NCI-H128 (cell line): Measurements from ENCODE around the gene TSC22D1.

Source experiments
- DNase-seq: peaks from one replicate; lab custom pipeline; 2025; ENCODE audit not compliant: unreplicated experiment; lab: John Stamatoyannopoulos, UW

TSC22D1 gene

DNA sequence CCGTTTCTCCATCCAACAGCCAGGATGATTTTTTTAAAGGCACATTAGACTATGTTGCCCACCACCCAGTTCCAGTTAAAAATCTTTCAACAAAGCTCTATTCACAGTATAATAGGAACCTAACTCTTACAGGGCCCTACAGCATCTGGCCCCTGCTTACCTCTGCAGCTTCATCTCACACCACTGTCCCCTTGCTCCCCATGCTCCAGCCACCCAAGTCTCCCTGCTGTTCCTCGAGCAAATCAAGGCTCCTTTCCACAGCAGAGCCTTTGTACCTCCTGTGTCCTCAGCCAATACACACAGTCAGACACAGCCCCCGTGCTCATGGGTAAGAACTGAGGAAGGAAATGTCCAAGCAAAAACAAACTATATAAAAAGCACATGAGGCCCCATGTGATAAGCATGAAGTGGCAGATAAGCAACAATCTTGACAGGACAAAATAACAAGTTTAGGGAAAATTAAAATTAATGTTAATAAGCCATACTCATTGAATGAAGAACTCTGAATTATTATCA lies 67.5 kb downstream of the TSC22D1 start:
- DNase-seq = no peak

DNA sequence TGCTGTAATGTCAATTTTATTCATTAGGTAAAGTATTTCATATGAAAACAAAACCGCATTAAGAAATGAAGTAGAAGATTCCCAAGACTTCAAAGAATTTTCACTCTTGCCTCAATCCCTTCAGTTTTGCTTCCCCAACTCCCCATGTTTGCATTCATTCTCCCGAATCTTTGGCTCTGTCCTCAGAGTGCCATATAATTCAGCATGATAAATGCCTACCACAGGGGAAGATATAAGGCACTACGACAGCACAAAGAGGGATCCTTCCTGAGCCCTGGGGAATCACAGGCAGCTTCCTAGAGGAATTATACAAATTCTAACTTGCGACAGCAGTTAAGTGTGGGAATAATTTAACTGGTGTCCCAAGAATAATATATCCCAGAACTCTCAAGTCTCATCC lies 68.5 kb downstream of the TSC22D1 start:
- DNase-seq = no peak

DNA sequence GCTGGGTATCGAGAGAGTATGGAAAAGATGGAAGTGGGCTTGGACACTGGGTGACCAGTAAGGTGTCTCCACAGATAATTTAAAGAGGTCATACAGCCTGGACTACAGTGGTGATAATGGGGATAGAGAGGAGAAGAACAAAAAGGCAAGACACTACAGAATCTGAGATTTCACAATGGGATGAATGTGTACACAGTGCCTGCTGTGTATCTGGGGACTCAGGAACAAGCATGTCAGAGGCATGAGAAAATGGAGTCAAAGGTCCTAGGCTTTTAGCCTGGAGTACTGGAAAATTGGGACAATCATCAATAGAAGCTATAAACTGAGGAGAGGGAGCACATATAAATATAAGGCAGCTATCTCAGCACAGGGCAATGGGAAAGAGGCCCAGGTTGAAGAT lies 69.4 kb downstream of the TSC22D1 start:
- no peak for DNase-seq

DNA sequence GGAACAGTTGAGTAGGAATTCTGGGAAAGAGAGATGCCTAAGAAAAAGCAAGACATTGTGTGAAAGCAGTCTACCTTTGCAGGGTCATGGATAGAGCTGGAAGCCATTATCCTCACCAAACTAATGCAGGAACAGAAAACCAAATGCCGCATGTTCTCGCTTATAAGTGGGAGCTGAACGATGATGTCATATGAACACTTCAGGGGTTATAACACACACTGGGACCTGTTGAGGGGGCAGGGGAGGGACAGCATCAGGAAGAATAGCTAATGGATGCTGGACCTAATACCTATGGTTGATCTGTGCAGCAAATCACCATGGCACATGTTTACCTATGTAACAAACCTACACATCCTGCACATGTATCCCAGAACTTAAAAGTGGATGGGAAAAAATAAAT lies 69.9 kb downstream of the TSC22D1 start:
- no peak for DNase-seq

DNA sequence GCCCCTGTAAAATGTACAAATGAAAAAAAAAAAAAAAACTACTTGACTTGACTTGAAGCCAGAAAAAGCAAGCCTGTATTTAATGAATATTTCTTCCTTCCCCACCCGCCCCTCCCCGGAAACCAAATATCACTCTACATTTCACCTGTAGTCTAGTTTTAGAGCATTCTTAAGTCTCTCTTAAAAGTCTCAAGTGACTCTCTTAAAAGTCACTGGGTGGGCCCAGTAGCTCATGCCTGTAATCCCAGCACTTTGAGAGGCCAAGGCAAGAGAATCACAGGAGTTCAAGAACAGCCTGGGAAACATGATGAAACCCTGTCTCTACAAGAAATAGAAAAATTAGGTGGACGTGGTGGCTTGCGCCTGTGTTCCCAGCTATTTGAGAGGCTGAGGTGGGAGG lies 72.0 kb downstream of the TSC22D1 start:
- DNase-seq = no peak

DNA sequence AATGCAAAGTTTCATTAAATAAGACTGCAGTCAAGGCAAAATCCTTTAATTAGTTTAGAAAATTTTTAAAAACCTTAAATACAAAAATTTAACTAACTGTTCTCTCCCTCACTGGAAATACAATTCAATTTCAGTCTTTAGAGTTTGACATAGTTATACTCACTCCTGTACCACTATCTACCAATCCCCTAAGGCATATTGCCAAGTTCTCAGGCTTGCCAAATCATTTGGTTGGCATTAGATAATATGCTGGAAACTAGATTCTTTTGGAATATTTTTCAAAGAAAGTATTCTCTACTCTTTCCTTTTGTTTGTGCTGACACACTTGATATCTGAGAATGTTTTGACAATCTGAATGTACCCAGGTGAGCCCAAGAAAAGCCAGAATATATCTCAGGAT lies 77.2 kb downstream of the TSC22D1 start:
- DNase-seq = no peak

DNA sequence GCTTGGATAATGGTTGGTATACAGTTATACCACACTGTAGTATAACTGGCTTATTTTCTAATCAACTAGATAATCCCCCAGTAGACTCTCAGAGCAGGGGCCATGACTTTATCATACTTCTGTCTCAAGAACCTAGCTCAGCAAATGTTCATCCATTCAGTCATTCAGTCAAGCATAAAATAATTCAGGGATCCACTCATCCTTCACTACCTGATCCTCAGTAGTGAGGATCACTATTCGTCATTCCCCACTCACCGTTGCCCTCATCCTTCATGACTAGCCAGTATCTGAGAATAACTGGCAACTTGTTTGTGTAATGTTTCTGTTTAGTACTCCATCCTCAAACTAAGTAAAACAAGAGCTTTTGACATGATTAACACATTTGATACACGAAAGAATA lies 77.6 kb downstream of the TSC22D1 start:
- no peak for DNase-seq

DNA sequence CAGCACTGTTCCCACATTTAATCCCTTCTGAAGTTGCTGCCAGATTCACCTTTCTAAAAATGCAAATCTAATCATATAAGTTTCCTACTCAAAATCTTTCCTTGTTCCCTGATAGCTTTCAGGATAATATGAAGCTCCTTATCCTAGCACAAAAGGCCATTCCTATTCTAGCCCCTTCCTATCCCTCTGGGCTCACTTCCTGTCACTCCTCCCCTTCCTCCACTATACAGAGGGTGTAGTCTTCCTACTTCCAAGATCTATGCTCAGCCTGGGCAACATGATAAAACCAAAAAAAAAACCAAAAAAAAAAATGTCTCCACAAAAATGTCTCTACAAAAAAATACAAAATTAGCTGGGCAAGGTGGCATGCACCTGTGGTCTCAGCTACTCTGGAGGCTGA lies 78.3 kb downstream of the TSC22D1 start:
- no peak for DNase-seq

DNA sequence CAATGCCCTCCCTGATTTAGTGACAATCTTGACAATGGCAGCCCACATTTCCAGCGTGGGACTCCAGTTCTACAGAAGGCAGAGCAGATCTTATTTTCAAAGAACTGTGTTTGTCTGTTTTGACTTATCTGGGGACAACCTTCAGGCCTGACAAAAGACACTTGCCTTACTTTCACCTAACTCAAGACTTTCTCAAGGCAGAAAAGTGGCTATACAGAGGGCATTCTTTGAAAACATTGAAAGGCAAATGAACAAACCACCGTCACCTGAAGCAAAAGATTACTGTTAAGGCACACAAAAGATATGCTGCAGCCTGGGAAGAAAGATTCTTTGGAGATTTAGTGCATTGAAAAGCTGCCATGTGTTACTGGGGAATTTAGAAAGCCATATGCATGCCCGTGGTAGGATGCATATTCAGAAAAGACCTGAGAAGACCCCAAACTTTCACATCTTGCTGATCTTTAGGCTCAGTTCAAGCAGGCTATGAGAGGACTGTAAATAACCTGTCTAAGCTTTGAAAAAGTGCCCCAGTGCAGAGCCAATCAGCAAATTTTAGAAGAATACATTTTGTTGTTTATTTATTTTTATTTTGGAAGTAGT lies 82.8 kb downstream of the TSC22D1 start:
- DNase-seq = no peak

DNA sequence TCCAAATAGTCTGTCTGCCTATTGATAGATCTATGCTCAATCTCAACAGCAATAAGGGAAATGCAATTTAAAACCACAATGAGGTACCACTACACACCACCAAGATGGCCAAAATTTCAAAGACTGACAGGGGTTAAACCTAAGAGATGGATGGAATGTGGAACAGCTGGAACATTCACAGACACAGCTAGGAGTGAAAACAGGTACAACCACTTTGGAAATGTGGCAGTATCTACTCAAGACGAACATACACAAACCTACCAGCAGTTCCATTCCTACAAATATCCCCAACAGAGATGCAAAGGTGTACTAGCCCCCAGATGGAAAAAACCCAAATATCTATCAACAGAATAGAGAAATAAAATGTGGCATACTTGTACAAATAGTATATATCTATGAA lies 86.4 kb downstream of the TSC22D1 start:
- DNase-seq = no peak

DNA sequence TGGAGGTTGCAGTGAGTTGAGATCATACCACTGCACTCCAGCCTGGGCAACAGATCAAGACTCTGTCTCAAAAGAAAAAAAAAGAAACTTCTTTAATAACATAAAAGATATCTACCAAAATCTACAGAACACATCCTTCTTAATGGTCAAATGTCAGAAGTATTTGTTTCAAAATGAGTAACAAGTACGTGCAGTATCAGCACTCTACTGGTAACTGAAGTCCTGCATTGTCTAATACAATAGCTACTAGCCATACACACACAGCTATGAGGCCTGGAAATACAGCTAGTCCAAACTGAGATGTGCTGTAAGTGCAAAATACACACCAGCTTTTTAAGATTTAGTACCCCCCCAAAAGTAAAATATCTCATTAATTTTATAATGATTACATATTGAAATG lies 88.1 kb downstream of the TSC22D1 start:
- no peak for DNase-seq

DNA sequence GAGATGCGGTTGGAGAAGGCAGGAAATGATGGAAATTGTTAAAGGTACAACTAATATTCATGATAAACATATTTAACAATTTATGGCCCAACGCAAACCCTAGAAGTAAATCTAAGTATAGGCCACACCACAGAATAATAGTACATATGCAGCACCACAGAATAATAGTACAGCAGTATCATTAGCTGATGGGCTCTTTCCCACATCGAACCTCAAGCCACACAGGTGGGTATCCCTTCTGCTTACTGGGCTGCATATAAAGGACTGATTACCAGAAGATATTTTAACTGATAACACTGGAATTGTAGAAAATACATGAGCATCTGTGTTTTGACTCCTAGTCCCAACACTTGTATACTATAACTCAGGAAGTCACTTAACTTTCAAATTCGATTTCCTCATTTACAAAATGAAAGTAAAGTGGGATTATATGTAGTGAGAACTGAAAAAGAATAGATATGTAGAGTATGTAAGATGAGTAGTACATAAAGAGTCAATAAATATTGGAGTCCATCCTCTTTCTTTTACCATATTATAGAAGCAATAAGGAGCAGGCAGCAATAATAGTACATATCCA lies 91.5 kb downstream of the TSC22D1 start:
- DNase-seq = no peak

DNA sequence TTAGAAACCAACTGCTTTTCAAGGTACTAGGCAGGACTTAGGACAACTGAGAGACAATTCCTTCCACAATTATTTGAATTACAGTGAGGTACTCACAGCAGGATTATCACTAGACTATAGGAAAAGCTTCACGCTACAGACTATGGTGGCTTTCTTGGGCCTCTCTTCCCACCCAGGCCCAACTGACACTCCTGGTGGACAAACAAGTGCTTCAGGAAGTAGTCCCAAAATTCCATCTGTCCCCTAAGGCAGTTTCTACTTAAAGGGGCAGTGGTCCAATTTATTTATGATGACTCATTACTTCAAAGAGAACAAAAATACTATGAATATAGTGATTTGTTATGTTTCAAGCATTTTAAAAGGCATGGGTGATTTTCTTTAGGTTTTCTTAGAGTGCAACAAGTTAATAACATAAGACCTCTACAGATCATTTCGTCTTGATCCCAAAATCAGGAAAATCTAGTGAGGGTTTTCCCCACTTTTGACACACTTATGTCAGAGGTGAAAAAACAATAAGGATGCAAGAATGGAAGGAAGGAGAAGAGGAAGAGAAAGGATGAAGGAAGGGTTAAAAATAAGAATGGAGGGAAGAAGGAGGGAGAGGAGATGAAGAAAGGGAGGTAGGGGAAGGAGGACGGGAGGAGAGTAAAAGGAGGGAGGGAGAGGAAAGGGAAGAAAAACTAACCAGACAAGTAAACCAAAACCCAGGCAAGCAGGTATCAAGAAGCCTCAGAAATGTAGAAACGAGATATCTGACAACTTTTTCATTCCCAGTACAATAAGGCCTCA lies 101.8 kb downstream of the TSC22D1 start:
- DNase-seq = no peak

DNA sequence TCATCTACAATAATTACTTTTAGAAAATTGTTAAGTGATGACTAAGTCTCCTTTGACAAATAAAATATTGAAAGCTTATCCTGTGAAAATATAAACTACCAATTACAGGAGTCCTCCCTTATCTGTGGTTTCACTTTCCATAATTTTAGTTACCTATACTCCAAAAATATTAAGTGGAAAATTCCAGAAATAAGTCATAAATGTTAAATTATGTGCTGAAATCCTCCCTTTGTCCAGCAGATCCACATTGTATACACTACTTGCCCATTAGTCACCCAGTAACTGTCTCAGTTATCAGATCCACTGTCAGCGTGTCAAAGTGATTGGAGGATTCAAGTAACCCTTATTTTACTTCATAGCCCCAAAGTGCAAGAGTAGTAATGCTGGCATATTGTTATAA lies 104.4 kb downstream of the TSC22D1 start:
- no peak for DNase-seq

DNA sequence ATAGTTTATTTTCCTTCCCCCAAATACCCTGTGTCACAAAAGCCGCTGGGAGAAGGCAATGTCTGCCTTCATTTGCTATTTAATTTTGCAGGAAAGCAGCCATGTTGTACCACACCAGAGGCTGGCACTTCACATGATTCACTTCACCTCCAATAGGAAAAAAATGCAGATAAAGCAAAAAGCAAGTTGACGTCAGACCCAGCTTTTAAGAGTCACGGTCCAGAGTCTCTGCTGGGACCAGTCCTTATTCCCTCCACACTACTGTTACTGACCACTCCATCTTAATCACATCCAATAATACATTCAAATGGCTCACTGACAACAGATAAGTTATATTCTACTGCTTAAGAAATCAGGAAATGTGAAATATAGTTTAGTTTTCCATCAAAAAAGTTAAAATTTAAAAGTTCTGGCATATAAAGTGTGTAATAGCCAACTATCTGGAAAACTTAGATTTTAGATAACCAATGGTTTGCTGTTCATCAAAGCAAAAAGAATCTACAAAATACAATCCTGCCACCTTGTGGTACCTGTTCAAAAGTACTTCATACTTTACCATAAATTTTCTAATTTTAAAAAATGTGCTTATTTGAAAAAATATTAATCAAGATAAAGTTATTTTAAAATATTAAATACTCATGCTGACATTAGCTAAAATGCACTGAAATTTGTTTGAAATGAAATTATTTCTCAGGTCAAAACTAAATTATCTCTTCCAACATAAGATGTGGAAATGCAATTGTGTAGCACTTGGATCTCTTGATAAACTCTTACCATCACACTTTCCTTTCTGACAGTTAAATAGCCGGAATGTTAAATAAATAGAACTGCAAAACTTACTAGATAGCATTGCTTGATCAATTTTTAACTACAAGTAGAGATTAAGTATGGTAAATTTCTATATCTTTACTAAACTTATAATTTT lies 105.2 kb downstream of the TSC22D1 start:
- no peak for DNase-seq

DNA sequence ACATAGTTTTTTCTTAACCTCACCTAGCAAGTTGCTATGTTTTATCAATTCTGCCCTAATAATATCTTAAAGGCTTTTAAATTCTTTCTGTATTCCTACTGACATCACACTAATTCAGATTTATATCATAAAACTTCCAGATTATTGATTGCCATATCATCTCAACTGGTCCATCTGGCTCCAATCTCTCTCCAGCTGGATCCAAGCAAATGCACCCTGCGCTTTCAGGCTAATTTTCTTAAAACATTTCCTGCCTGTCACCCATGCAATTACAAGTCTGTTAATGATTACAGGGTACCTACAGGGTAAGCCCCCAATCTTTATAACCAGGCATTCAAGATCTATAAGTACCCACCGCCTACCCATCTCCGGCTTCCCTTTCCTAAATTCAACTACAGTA lies 107.3 kb downstream of the TSC22D1 start:
- DNase-seq = no peak

DNA sequence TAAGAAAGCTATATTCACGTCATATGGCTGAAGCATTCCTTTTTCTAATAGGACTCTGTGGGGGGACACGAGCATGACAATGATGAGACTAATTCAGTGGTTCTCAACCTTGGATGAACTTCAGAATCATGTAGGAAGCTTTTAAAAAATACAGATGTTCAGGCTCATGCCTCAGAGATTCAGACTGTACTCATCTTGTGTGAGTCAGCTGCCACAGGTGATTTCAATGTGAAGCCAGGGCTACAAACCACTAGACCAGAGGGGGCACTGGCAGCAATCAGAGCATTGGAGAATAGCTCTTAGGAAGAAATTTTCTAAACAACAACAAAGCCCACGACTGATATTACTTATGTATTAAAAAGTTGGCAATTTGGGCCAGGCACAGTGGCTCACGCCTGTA lies 110.8 kb downstream of the TSC22D1 start:
- DNase-seq = no peak

DNA sequence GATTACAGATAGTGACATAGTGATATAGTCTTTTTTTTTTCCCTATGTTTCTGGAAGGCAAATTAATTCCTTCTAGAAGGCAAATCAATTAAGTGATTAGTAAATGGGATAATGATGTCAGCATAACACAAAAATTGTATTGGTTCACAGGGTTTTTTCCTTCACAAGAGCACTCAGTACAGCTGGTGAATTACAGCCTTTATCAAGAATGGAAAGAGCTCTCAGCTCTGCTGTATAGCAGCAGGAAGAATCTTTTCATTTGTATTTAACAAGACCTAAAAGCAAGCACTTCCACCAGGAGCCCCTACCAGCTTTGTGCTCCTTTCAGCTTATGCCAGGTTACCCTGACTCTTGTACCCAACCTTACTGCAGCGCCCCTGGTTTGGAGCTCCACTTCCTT lies 111.7 kb downstream of the TSC22D1 start:
- DNase-seq = peak; percentile 13

DNA sequence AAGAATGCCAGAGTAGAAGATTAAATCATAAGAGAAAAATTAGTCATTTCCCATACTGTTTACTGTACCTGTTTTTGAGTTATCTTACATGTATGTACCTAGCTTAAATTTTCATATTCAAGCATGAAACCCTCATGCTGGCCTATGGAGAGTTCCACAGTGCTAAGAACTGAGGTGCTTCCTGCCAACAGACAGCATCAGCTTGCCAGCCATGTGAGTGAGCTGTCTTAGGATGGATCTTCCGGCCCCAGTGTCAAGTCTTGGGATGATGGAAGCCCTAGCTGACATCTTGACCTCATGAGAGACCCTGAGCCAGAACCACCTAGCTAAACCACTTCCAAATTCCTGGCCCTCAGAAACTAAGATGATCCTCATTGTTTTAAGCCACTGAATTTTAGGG lies 112.4 kb downstream of the TSC22D1 start:
- no peak for DNase-seq

DNA sequence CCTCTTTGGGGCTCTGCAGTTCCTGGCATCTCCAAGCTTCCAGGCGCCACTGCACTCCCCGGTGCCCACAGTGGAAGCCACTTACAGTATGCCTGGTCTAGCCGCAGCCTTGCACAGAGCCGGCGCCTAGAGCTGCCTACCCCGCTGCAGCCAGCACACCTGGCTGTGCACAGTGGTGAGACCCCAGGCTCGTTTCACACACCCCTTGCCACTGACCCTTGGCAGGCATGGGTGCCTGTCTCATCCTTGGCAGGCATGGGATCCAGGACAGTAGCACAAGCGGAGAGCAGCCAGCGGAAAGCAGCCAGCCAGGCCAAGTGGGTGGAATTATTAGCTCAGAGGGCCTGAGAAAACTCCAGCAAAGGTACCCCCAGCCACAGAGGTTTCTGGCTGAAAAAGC lies 116.5 kb downstream of the TSC22D1 start:
- DNase-seq = no peak

DNA sequence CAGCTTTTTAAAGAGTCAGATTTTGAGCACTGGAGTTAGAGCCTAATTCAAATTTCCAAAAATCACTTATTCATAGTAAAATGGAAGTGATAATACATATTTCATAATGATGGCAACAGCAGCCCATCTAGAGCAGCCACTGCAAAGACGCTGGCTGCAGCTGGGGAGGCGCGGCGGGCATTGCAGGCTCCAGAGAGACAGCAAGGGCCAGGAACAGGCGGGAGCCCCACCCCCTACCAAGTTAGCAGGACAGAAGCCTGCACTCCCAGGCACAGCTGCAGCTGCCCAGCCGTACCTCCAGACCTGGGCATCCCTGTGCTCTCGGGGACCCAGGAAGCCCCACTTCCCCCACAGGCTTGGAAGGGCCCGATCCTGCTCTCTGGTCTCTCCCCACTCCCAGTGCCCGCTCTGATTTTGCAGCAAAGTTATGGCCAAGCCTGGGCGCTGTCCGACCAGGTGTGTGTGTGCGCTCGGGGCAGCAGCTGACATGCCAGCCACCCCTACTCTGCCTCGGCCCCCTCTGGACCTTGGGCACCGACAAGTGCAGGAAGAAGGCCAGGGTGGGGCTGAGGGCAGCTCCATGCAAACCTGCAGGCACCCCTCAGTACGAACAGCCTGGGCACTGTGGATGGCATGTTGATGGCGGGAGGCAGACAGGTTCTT lies 117.7 kb downstream of the TSC22D1 start:
- DNase-seq = no peak
